AG10803 (cell line): Measurements from ENCODE around the gene RAPGEF2.
A peak's percentile ranks its signal among the peaks of the same experiment; 100 is the strongest.
"Not testable (repeated sequence)": the region's sequence is repeated elsewhere in the genome, so short reads cannot be mapped to it uniquely, and the experiment has no call there.

Source experiments
- DNase-seq: peaks from one replicate; pipeline ENCODE4 v3.0.0; 2010; ENCODE audit warnings: low read depth
- H3K4me3 ChIP-seq: 2 replicates; pipeline ENCODE4 v1.5.1; 2011; ENCODE audit warnings: mild to moderate bottlenecking, low read length, control low read depth
- CTCF ChIP-seq: conservative IDR thresholded peaks from 2 replicates; pipeline ENCODE4 v1.5.1; 2011; ENCODE audit warnings: mild to moderate bottlenecking, low read length, control low read depth, inconsistent platforms

The RAPGEF2 gene

GRCh38 chr4:159069922-159070321 lies 33.0 kb upstream of the RAPGEF2 start:
- TF ChIP-seq CTCF = no peak
- peak; percentile 92 for DNase-seq
- no peak overlapping the region for H3K4me3 ChIP-seq

- TF ChIP-seq CTCF = no peak
- DNase-seq = peak; percentile 78
- no peak overlapping the region for H3K4me3 ChIP-seq
Measured at GRCh38 chr4:159070742-159071141, 32.1 kb upstream of the RAPGEF2 start.

- no peak overlapping the region for H3K4me3 ChIP-seq
- no peak for TF ChIP-seq CTCF
- peak; percentile 76 for DNase-seq
Measured at GRCh38 chr4:159071178-159071968, 31.5 kb upstream of the RAPGEF2 start.

GRCh38 chr4:159071969-159072765 lies 30.7 kb upstream of the RAPGEF2 start:
- DNase-seq = no peak
- no peak for TF ChIP-seq CTCF
- no peak overlapping the region for H3K4me3 ChIP-seq

GRCh38 chr4:159075531-159075932 lies 27.3 kb upstream of the RAPGEF2 start:
- peak; percentile 81 for DNase-seq
- no peak overlapping the region for H3K4me3 ChIP-seq
- TF ChIP-seq CTCF = no peak

GRCh38 chr4:159077018-159077417 lies 25.9 kb upstream of the RAPGEF2 start:
- DNase-seq, H3K4me3 ChIP-seq: not testable (repeated sequence)

- DNase-seq = no peak
- no peak overlapping the region for H3K4me3 ChIP-seq
- TF ChIP-seq CTCF = no peak
Measured at GRCh38 chr4:159077702-159078495, 25.0 kb upstream of the RAPGEF2 start.
